NCI-H748 (cell line): Measurements from ENCODE around the gene GTF2A1L.
"Not testable (repeated sequence)": the region's sequence is repeated elsewhere in the genome, so short reads cannot be mapped to it uniquely, and the experiment has no call there.

Experiments
- DNase-seq: peaks from one replicate; lab custom pipeline; 2025; ENCODE audit not compliant: unreplicated experiment; lab: John Stamatoyannopoulos, UW

Gene GTF2A1L, protein sequence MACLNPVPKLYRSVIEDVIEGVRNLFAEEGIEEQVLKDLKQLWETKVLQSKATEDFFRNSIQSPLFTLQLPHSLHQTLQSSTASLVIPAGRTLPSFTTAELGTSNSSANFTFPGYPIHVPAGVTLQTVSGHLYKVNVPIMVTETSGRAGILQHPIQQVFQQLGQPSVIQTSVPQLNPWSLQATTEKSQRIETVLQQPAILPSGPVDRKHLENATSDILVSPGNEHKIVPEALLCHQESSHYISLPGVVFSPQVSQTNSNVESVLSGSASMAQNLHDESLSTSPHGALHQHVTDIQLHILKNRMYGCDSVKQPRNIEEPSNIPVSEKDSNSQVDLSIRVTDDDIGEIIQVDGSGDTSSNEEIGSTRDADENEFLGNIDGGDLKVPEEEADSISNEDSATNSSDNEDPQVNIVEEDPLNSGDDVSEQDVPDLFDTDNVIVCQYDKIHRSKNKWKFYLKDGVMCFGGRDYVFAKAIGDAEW

DNA sequence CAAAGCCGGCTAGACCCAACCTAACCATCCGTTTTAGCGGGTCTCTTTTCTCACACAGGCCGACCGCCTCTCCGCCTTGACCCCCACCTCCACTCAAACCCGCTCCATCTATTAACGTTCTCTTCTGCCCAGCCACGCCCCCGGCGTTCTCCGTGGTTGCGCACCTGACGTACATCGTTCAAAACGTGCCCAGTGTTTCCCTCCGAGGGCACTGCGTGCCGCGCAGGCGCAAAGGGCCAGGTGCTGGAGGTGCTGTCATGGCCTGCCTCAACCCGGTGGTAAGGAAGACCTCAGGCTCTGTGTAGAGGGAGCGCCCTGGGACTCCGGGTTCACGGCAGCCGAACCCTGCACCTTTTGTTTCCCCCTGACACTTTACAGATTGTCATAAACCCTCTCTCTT, at the start of gene GTF2A1L:
GTF2A1L (plus strand) TSS at position 239 of the 400 bp plus-strand sequence; CDS start at position 258, 19 bp downstream.
- DNase-seq: no peak

- DNase-seq: no peak
These were observed 49.1 kb upstream of the GTF2A1L start for GRCh38 chr2:48568547-48568946.

GRCh38 chr2:48569433-48569832, 48.2 kb upstream of the GTF2A1L start:
- no peak for DNase-seq

GRCh38 chr2:48572816-48573215, 44.8 kb upstream of the GTF2A1L start:
- DNase-seq: peak; percentile 28

- no peak for DNase-seq
These were observed 43.0 kb upstream of the GTF2A1L start for GRCh38 chr2:48574353-48575287.

DNA sequence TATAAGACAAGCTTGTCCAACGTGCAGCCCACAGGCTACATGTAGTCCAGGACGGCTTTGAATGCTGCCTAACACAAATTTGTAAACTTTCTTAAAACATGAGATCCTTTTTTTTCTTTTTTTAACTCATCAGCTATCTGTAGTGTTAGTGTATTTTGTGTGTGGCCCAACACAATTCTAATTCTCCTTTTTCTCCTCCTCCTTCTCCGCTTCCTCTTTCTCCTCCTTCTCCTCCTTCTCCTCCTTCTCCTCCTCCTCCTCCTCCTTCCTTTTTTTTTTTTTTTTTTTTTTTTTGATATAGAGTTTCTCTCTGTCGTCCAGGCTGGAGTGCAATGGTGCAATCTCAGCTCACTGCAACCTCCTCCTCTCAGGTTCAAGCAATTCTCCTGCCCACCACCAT, 39.3 kb upstream of the GTF2A1L start:
- no peak for DNase-seq

GRCh38 chr2:48583961-48584360, 33.7 kb upstream of the GTF2A1L start:
- DNase-seq: no peak

- no peak for DNase-seq
These were observed 33.1 kb upstream of the GTF2A1L start for GRCh38 chr2:48584551-48584950.

GRCh38 chr2:48586433-48586832, 31.2 kb upstream of the GTF2A1L start:
- DNase-seq: no peak

GRCh38 chr2:48587560-48587959, 30.1 kb upstream of the GTF2A1L start:
- DNase-seq: no peak

- no peak for DNase-seq
These were observed 29.7 kb upstream of the GTF2A1L start for GRCh38 chr2:48587961-48588360.

DNA sequence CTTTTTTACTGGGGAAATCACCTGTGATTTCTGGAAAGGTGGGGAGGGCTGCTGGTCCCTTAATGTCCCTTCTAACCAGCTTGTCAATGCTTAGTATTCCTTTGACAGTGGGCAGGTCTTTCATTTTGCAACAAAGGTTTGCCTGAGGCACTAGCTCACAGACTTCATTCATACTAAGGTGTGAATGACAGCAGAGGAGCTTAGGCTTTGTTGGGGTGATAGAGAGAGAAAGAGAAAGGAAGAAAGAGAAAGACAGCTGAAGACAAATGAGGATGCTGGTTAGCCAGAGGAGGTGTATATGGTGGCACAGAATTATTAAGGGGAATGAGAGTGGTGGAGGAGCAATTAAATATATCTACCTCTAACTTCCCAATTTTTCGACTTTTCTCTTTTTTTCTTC, 28.9 kb upstream of the GTF2A1L start:
- no peak for DNase-seq

- DNase-seq: peak; percentile 40
These were observed 28.4 kb upstream of the GTF2A1L start for GRCh38 chr2:48589170-48589767.

DNA sequence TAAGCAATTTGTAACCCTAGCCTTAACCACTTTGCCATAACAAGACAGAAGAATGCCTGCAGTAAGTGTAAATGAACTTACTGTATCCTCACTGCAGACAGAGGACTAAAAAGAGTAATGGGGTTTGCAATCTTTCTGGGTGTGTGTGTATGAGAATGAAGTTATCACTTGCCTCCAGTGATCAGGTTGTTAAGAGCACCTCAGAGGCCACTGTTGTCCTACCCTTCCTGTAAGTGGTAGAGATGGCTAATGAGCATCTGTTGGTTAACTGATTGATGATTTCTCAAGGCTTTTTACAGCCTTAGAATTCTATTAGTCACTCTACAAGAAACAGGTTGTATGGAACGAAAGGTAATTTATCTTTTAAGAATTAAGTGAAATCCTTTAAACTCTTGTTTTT, 27.6 kb upstream of the GTF2A1L start:
- no peak for DNase-seq

DNA sequence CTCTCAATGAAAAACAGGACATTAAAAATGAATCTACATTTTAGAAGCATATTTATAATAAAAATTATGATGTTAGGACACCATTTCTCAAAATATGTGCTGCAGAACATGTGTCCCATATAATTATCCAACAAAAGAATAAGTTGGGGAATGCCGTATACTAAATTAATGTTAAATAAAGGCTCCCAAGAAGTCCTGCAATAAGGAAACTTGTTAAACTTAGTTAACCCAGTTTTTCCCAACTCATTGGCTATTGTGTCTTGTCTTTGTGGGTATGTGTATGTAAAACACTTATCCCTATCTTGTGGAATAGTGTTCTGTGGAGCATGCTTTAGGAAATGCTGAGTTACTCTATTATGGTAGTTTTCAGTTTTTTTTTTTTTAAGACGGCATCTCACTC, 25.6 kb upstream of the GTF2A1L start:
- no peak for DNase-seq

DNA sequence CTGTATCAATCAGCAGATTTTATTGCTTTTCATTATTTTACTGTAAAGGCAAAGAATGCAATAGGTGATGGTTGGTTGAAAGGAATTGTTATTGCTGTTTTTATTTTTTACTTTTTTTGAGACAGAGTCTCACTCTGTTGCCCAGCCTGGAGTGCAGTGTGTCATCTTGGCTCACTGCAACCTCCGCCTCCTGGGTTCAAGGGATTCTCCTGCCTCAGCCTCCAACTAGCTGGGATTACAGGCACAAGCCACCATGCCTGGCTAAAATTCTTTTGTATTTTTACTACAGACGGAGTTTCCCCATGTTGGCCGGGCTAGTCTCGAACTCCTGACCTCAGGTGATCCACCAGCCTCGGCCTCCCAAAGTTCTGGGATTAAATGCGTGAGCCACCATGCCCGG, 20.9 kb upstream of the GTF2A1L start:
- DNase-seq: not testable (repeated sequence)

- DNase-seq: no peak
These were observed 20.2 kb upstream of the GTF2A1L start for GRCh38 chr2:48597492-48597891.

GRCh38 chr2:48600204-48600813, 17.3 kb upstream of the GTF2A1L start:
- DNase-seq: peak; percentile 47

GRCh38 chr2:48600917-48601316, 16.7 kb upstream of the GTF2A1L start:
- no peak for DNase-seq

DNA sequence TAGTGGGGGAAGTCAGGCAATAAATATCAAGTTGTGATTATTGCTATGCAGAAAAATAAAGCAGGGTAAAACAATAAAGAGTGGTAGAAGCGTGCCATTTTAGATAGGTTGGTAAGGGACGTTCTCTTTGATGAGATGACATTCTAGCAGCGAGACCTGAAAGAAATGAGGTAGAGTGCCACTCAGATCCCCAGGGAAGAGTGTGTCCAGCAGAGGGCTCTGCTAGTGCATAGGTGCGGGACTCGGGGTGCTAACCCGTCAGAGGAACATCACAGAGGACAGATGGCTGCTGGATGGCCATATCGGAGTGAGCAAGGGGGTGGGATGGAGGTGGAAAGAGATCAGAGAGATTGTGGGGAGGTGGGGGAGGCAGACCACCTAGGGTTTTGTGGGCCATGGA, 16.3 kb upstream of the GTF2A1L start:
- DNase-seq: peak; percentile 57
